ENCODE measurements around the gene MED27.
"Not testable (repeated sequence)": the region's sequence is repeated elsewhere in the genome, so short reads cannot be mapped to it uniquely, and the experiment has no call there.

The MED27 gene

GRCh38 chr9:131961496-131961880, 118.2 kb downstream of the MED27 start:
- no peak for DNase-seq

DNA sequence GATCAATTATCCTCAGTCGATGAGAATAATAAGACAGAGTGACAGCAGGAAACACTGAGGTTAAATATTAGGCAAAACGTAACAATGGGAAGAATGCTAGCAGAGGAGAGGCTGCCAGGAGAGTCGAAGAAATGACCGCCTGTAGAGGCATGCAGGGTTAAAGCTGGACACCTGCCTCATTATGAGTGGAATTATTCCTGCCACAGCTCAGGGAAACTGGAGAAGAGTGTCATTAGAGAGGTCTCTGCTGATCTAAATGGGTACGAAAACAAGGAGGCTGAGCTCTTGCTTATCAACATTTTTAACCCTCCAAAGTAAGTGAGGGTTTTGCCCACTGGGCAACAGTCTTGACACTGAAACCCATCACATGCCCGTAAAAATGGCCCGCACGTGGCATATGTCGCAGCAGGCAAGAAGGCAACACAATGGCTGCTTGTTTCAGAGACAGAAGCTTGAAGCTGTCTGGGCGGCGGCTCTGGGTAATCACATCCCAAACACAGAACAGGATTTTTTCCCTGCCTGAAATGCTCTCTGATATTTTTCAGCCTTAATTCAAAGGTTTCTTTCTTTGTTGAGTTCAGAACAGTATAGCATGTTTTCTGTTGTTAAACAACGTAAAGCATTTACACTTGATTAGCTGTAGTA, 118.7 kb downstream of the MED27 start:
- no peak for DNase-seq

DNA sequence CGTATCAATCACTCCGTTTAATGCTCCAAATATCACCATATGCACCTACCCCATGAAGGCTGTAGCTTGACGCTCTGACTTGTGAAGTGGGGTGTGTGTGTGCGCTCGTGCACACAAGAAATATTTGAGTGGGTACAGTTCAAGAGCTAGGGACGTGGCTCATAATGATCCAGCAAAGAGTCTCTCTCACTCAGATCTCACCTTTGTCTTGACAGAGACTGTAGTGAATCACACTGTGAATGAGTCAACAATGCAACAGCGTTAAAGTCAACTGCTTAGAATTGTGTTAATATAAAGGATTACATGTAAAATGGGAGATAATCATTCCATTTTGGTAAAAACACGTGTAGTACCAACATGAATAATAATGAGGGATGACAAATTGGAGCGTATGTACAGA, 119.4 kb downstream of the MED27 start:
- DNase-seq = no peak

GRCh38 chr9:131959887-131960286, 119.8 kb downstream of the MED27 start:
- DNase-seq = peak in 1 of 2 donors; percentile 21

GRCh38 chr9:131959056-131959455, 120.6 kb downstream of the MED27 start:
- no peak for DNase-seq

DNA sequence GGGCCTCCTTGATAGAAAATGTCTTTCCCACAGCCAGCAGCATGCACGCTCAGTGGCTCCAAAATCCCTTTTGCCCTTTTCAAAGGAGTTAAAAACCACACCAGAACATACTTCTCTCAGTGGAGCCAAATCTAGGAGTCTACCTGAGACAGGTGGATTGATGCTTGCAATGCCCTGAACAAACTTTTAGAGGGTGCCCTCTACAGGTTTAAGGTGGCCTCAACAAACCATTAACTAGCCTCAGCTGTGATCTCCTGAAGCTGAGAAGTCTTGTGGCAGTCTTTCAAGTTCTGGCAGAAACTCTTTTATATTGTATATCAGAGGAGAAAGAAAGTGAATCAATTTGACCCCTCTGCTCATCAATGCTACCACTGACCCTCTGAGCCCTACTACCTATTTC, 125.4 kb downstream of the MED27 start:
- DNase-seq = no peak

- no peak for DNase-seq
Observed at GRCh38 chr9:131951905-131952304, 127.8 kb downstream of the MED27 start.

- no peak for DNase-seq
Observed at GRCh38 chr9:131951155-131951554, 128.5 kb downstream of the MED27 start.

- no peak for DNase-seq
Observed at GRCh38 chr9:131950487-131950886, 129.2 kb downstream of the MED27 start.

GRCh38 chr9:131946180-131946579, 133.5 kb downstream of the MED27 start:
- peak; percentile 59 to 69 for DNase-seq

DNA sequence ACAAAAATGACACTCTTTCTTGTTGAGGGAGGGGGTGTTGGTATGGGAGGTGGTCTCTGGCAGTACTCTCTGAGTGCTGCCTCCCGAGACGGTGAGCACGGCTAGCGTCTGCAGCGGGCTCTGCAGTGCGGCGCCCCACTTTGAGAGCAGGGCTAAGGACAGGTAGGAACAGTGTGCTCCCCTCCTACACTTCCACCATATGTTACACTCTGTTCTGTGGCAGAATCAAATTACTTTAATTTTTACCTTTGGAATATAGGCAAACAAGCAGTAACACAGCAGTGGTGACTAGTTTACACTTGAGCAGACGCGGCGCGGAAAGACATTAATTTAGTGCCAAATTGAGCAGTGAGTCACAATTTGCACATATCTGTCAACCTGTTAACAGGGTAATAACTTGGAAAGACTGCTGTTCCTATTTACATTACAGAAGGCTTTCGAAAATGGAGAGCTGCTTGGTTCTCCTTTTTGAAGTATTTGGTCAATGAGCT, 136.3 kb downstream of the MED27 start:
- DNase-seq = peak in 1 of 2 donors; percentile 6

- DNase-seq = peak; percentile 59 to 82
Observed at GRCh38 chr9:131942146-131942720, 137.4 kb downstream of the MED27 start.

DNA sequence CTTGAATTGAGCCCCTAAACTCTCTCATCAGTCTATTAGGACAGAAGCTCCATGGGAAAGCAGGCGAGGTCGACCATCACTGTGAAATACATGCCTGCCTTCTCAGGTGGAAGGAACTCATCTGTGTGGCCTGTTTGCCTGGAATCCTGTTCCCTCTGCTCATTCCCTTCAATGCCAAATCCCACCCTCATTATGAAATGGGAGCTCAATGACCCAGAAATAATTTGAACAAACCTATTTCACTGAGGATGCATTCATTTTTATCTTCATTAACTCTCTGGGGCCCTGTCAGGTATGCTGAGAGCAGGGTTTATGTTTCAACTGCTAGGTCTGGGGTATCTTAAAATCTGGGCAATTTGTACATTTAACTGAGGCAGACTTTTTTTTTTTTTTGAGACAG, 142.2 kb downstream of the MED27 start:
- DNase-seq = no peak

GRCh38 chr9:131936929-131937328, 142.7 kb downstream of the MED27 start:
- DNase-seq = no peak

GRCh38 chr9:131934673-131935072, 145.0 kb downstream of the MED27 start:
- DNase-seq = no peak

GRCh38 chr9:131927091-131927490, 152.6 kb downstream of the MED27 start:
- no peak for DNase-seq

DNA sequence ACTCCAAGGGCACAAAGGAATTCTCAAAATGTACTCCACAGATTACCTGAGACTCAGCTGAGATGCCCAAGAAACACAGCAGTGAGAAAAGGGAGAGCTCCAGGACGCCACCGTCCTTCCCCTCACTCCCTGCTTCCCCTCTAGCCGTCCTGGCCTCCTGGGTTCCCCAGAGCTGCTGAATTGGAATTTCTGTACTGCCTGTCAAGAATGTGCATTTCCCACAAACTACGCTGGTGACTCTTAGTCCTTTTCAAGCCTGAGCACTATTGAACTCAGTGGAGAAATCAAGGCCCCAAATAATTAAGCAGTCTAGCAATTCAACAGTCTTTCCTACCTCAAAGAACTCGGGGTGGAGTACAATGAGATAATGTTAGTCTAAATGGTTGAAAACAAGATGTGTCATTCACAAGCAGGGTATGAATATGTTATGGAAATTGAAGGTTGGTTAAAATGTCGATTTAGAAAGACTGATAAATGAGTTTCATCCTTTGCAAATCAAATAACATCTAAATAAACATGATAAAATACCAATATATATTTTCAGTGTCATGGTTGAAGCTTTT, 153.2 kb downstream of the MED27 start:
- no peak for DNase-seq

GRCh38 chr9:131925677-131926177, 153.9 kb downstream of the MED27 start:
- no peak for DNase-seq

DNA sequence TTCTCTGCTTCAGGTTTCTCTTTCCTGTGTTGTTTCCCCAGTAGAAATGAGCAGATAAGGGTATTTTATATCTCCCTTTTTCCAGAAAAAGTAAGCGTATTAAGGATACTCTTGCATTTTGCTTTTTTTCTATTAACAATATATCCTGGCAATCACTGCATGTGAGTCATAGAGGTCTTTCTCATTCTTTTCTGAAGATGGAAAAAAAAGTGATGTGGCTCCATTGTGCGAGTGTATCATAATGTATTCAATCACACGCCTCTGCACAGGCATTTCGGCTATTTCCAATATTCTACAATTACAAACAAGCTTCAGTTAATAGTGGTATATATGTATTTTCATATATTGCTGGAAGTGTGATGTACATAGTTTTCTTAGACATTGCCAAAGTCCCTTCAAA, 155.9 kb downstream of the MED27 start:
- no peak for DNase-seq

GRCh38 chr9:131923132-131923671, 156.5 kb downstream of the MED27 start:
- no peak for DNase-seq

DNA sequence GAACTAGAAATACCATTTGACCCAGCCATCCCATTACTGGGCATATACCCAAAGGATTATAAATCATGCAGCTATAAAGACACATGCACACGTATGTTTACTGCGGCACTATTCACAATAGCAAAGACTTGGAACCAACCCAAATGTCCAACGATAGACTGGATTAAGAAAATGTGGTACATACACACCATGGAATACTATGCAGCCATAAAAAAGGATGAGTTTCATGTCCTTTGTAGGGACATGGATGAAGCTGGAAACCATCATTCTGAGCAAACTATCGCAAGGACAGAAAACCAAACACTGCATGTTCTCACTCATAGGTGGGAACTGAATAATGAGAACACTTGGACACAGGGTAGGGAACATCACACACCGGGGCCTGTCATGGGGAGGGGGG, 158.0 kb downstream of the MED27 start:
- not testable (repeated sequence) for DNase-seq

- DNase-seq = no peak
Observed at GRCh38 chr9:131919216-131919615, 160.5 kb downstream of the MED27 start.

GRCh38 chr9:131918481-131918880, 161.2 kb downstream of the MED27 start:
- DNase-seq = no peak

DNA sequence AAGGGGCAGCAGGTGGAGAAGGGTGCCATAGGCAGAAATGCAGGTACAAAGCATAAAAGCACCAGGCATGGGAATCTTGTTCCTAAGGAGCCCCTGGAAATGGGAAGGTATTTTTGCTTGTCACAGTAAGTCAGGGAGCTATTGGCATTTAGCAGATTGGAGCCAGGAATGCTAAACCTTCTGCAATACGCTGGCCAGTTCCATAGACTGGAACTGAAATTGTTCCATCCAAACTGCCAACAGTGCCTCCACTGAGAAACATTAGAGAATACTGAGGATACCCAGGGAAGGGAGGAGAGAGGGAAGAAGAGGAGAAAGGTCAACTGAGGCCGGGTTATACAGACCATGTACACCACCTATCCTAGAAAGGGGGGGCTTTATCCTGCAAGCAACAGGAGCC, 162.7 kb downstream of the MED27 start:
- DNase-seq = no peak

Measured in inflammatory macrophage treated with lipopolysaccharide for 1 hour (primary cell).